OCI-LY7 (cell line): Measurements from ENCODE around the gene BORCS8. TPM values are rescaled to one million over a fixed set of nuclear protein-coding genes. Genes with fewer than 3 reads are reported as not detected.

ENCODE experiments used
- BruUV-seq: library from RNA; stranded (reverse); fragments of 400-500 nt; replicated peaks from 2 replicates; lab custom pipeline; 2021; lab: Mats Ljungman, UMichigan
- CTCF ChIA-PET: fragments of 300-600 bp; sonication (Branson Sonifier 250); formaldehyde crosslinking; loops from one replicate; lab custom pipeline; 2022; ENCODE audit warnings: antibody characterized with exemption; ENCODE audit not compliant: unreplicated experiment; lab: Charles Lee
- POLR2A ChIA-PET: fragments of 300-600 bp; sonication (Branson Sonifier 250); formaldehyde crosslinking; loops from one replicate; lab custom pipeline; 2022; ENCODE audit warnings: antibody characterized with exemption; lab: Charles Lee
- DNase-seq: peaks from one replicate; pipeline ENCODE4 v3.0.0-alpha.2; 2015; ENCODE audit warnings: low spot score
- H2AFZ ChIP-seq: fragments of 200-600 bp; sonication (generic), shearing (Covaris generic); 2 replicates; pipeline ENCODE4 v1.6.1; 2014; ENCODE audit warnings: mild to moderate bottlenecking, antibody characterized with exemption, low read length, moderate library complexity
- H3K27ac ChIP-seq: fragments of 200-600 bp; sonication (generic); 2 replicates; pipeline ENCODE4 v1.5.1; 2014; ENCODE audit warnings: mixed run types, low read depth, mild to moderate bottlenecking, moderate library complexity, low read length, inconsistent platforms; ENCODE audit not compliant: poor library complexity, severe bottlenecking
- H3K36me3 ChIP-seq: fragments of 200-600 bp; sonication (generic); 2 replicates; pipeline ENCODE4 v1.6.1; 2014; ENCODE audit warnings: mild to moderate bottlenecking, antibody characterized with exemption, low read length, moderate library complexity, mixed read lengths; ENCODE audit not compliant: insufficient read depth
- H3K4me1 ChIP-seq: fragments of 200-600 bp; sonication (generic); 2 replicates; pipeline ENCODE4 v1.5.1; 2014; ENCODE audit warnings: mild to moderate bottlenecking, low read length; ENCODE audit not compliant: insufficient read depth, poor library complexity, severe bottlenecking
- H3K4me2 ChIP-seq: fragments of 200-600 bp; sonication (generic); 2 replicates; pipeline ENCODE4 v1.6.1; 2014; ENCODE audit warnings: mild to moderate bottlenecking, low read length
- H3K4me3 ChIP-seq: fragments of 200-600 bp; sonication (generic); 2 replicates; pipeline ENCODE4 v1.5.1; 2014; ENCODE audit warnings: mild to moderate bottlenecking, low read depth, low read length; ENCODE audit not compliant: poor library complexity, severe bottlenecking
- H3K79me2 ChIP-seq: fragments of 200-600 bp; sonication (generic); 2 replicates; pipeline ENCODE4 v1.6.1; 2016; ENCODE audit warnings: low read depth, mild to moderate bottlenecking, low read length, moderate library complexity, mixed read lengths; ENCODE audit not compliant: insufficient read depth
- H3K9me2 ChIP-seq: fragments of 200-600 bp; sonication (generic); 2 replicates; pipeline ENCODE4 v1.6.1; 2016; ENCODE audit warnings: mild to moderate bottlenecking, low read length, mixed read lengths; ENCODE audit not compliant: insufficient read depth
- H3K9me3 ChIP-seq: fragments of 200-600 bp; sonication (generic); 2 replicates; pipeline ENCODE4 v1.6.1; 2014; ENCODE audit warnings: mild to moderate bottlenecking, mixed run types, low read length, mixed read lengths
- H4K20me1 ChIP-seq: fragments of 200-600 bp; sonication (generic); 2 replicates; pipeline ENCODE4 v1.6.1; 2014; ENCODE audit warnings: mild to moderate bottlenecking, antibody characterized with exemption, low read length, moderate library complexity, mixed read lengths; ENCODE audit not compliant: insufficient read depth
- EZH2phosphoT487 ChIP-seq: fragments of 200-600 bp; sonication (generic); IDR thresholded peaks from 2 replicates; pipeline ENCODE4 v1.6.1; 2018; ENCODE audit warnings: low read depth, borderline replicate concordance, mild to moderate bottlenecking, mixed run types, antibody characterized with exemption, low read length, moderate library complexity, mixed read lengths
- intact Hi-C: fragments of 100-400 bp; cut with micrococcal nuclease; formaldehyde crosslinking; loops from one replicate; pipeline ENCODE4 v1.10.0; 2022; ENCODE audit not compliant: unreplicated experiment
- total RNA-seq, 2 experiments: library from RNA; depleted of rRNA in 1 of 2; stranded (reverse); fragments of >200 nt in 1 of 2; shearing (Covaris generic) in 1 of 2; gene quantifications; 2 replicates each; pipeline ENCODE4 v1.2.3, GENCODE V29; 2014 to 2022
- TF ChIP-seq, protein P1 (sequence below): fragments of 200-600 bp; sonication (generic); conservative IDR thresholded peaks from 2 replicates; pipeline ENCODE4 v1.5.1; 2014; ENCODE audit warnings: mild to moderate bottlenecking, antibody characterized with exemption, low read length, moderate library complexity, mixed read lengths

Gene BORCS8
- total RNA-seq, 2 experiments from 2014 or later = 39.8 to 40.2 TPM

DNA sequence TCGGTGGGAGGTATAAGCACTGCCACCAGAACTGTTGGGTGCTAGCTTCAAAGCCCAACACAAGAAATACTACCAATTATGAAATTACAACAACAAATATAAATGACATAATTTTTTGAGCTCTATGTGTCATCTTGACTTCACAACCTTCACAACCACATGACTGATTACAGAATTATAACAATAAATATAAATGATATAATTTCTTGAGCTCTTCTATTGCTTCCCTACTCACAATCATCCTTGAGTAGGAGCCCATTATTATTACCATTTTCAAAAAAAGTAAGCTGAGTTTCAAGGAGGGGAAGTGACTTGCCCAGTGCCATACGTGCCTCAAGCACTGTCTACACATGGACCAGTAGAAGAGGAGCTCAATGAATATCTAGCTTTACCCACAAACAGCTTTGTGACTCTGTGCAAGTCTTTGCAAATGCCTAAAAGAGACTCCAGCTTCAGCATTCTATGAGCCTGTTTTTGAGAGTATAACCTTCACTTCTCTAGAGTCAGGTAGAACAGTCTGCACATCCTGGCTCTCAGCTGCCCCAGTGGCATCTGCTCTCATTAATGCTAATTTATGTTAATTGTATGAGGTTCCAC, 42.4 kb upstream of the BORCS8 start:
- no peaks in the 10 kb centered on the region for H3K4me1 ChIP-seq
- H3K4me2 ChIP-seq = no peak overlapping the region
- no peak overlapping the region for H3K27ac ChIP-seq
- no peak overlapping the region for H2AFZ ChIP-seq
- no peaks in the 10 kb centered on the region for H3K79me2 ChIP-seq
- no peak overlapping the region for H3K4me3 ChIP-seq
- CTCF ChIA-PET = no interaction called here
- no peak for DNase-seq
- peaks cover 9% of the 10 kb centered on the region; the same call in 1 of the 2 replicates for H3K9me3 ChIP-seq
- no peak for TF ChIP-seq EZH2phosphoT487
- TF ChIP-seq, protein P1, sequence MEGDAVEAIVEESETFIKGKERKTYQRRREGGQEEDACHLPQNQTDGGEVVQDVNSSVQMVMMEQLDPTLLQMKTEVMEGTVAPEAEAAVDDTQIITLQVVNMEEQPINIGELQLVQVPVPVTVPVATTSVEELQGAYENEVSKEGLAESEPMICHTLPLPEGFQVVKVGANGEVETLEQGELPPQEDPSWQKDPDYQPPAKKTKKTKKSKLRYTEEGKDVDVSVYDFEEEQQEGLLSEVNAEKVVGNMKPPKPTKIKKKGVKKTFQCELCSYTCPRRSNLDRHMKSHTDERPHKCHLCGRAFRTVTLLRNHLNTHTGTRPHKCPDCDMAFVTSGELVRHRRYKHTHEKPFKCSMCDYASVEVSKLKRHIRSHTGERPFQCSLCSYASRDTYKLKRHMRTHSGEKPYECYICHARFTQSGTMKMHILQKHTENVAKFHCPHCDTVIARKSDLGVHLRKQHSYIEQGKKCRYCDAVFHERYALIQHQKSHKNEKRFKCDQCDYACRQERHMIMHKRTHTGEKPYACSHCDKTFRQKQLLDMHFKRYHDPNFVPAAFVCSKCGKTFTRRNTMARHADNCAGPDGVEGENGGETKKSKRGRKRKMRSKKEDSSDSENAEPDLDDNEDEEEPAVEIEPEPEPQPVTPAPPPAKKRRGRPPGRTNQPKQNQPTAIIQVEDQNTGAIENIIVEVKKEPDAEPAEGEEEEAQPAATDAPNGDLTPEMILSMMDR = no peak
- no peaks in the 10 kb centered on the region for H3K36me3 ChIP-seq
- POLR2A ChIA-PET = interaction anchor here (0.5 to 1.0 kb wide), 3 partner anchors 58 to 268 kb away, joined by 3 read pairs; no protein-coding TSS in a partner anchor
- no peaks in the 10 kb centered on the region for H3K9me2 ChIP-seq
- intact Hi-C loops = no loop called here
- BruUV-seq = no TSS peak
- no peaks in the 10 kb centered on the region for H4K20me1 ChIP-seq

DNA sequence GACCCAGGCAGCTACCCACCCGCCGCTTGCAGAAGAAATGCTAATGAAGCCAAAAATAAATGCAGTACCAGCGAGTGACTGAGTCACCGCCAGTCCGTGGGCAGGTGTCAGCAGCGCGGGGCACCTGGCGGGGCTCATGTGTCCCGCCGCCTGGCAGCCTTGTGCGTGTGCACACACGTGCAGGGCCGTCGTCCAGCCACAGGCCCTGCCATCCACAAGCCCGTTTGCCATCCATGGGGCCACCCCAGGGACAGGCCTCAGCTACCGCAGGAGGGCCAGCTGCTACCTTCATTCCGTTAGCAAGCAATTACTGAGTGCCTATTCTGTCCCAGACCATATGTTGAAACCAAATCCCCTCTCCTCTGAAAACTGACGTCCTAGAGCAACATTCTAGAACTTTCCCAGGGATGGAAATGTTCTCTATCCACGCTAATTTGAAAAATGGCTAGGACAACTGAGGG, 40.3 kb upstream of the BORCS8 start:
- H3K4me1 ChIP-seq = no peaks in the 10 kb centered on the region
- DNase-seq = no peak
- H3K9me3 ChIP-seq = peaks cover 9% of the 10 kb centered on the region; the same call in 1 of the 2 replicates
- H3K9me2 ChIP-seq = no peaks in the 10 kb centered on the region
- no peak overlapping the region for H3K4me3 ChIP-seq
- H4K20me1 ChIP-seq = no peaks in the 10 kb centered on the region
- intact Hi-C loops = no loop called here
- no peak overlapping the region for H2AFZ ChIP-seq
- POLR2A ChIA-PET = no interaction called here
- CTCF ChIA-PET = no interaction called here
- TF ChIP-seq, protein P1 = no peak
- no peak for TF ChIP-seq EZH2phosphoT487
- no peak overlapping the region for H3K4me2 ChIP-seq
- no peaks in the 10 kb centered on the region for H3K36me3 ChIP-seq
- no peaks in the 10 kb centered on the region for H3K79me2 ChIP-seq
- no TSS peak for BruUV-seq
- H3K27ac ChIP-seq = no peak overlapping the region

GRCh38 chr19:19230999-19231398, 39.0 kb upstream of the BORCS8 start:
- Histone ChIP-seq H2AFZ (no peak overlapping the region), H4K20me1 (no peaks in the 10 kb centered on the region), H3K36me3 (no peaks in the 10 kb centered on the region), H3K4me2 (no peak overlapping the region), H3K4me1 (no peaks in the 10 kb centered on the region), H3K4me3 (no peak overlapping the region), H3K27ac (no peak overlapping the region), H3K79me2 (no peaks in the 10 kb centered on the region), H3K9me3 (peaks cover 9% of the 10 kb centered on the region; the same call in 1 of the 2 replicates), H3K9me2 (no peaks in the 10 kb centered on the region)
- BruUV-seq = no TSS peak
- TF ChIP-seq, protein P1 = no peak
- no peak for TF ChIP-seq EZH2phosphoT487
- intact Hi-C loops = no loop called here
- ChIA-PET CTCF (no interaction called here), POLR2A (interaction anchor here (0.5 to 0.7 kb wide), 2 partner anchors 23 to 142 kb away, joined by 4 to 5 read pairs; no protein-coding TSS in a partner anchor)
- DNase-seq = no peak
